ENCODE measurements around the gene SEC23IP.

Gene SEC23IP

GRCh38 chr10:119860866-119861607 lies 31.5 kb upstream of the SEC23IP start:
- H3K36me3 ChIP-seq (ENCODE audit: control insufficient read depth in 2 of 2, insufficient read depth in 1 of 2, low read length in 2 of 2): peaks cover 28 to 41% of the 10 kb centered on the region in 2 experiments
- H3K27ac ChIP-seq (ENCODE audit: extremely low read depth, low read depth, low read length): no peak overlapping the region
- H3K4me1 ChIP-seq (ENCODE audit: control insufficient read depth, insufficient read depth, low read length): peaks cover 14% of the 10 kb centered on the region
- ChIA-PET CTCF (interaction anchor here (0.5 to 6.8 kb wide), 7 partner anchors 10 to 327 kb away, joined by 3 to 119 read pairs (median 3); no protein-coding TSS in a partner anchor), POLR2A (interaction anchor here (0.6 to 3.4 kb wide), 2 partner anchors 11 to 31 kb away, joined by 3 to 17 read pairs; partner anchors contain the start of genes MCMBP and SEC23IP)
- no peak overlapping the region for H3K4me3 ChIP-seq (ENCODE audit: low read depth, low read length)
- no peaks in the 10 kb centered on the region for H3K9me3 ChIP-seq (ENCODE audit: control insufficient read depth, insufficient read depth, low read depth, low read length)
- TF ChIP-seq SCRT1 (tag by site-specific recombination; IDR thresholded peaks at IDR 0.05; ENCODE audit: borderline replicate concordance) (peak; percentile 11; the same call in 1 of the 2 replicates), ZNF571 (tag by site-specific recombination; IDR thresholded peaks at IDR 0.05) (no peak)

GRCh38 chr10:119862524-119862923 lies 30.0 kb upstream of the SEC23IP start:
- CTCF ChIA-PET: interaction anchor here (0.7 to 6.8 kb wide), 2 partner anchors 94 to 110 kb away, joined by 3 to 119 read pairs; no protein-coding TSS in a partner anchor
- TF ChIP-seq ZNF664 (tag by site-specific recombination; IDR thresholded peaks at IDR 0.05): no peak
- no peak for TF ChIP-seq ZNF843 (tag by site-specific recombination; IDR thresholded peaks at IDR 0.05)
- no peak for TF ChIP-seq ZNF354C (tag by site-specific recombination; IDR thresholded peaks at IDR 0.05; ENCODE audit: borderline replicate concordance, low read depth)
- TF ChIP-seq ZNF530 (tag by site-specific recombination; IDR thresholded peaks at IDR 0.05; ENCODE audit: low read depth): no peak
- TF ChIP-seq GLI4 (tag by site-specific recombination; IDR thresholded peaks at IDR 0.05): no peak
- no peak for TF ChIP-seq KLF16 (tag by site-specific recombination; IDR thresholded peaks at IDR 0.05)
- TF ChIP-seq ZNF558 (tag by site-specific recombination; IDR thresholded peaks at IDR 0.05): no peak
- TF ChIP-seq PRDM6 (tag by site-specific recombination; IDR thresholded peaks at IDR 0.05): no peak
- no peak for TF ChIP-seq ZNF513 (tag by site-specific recombination; IDR thresholded peaks at IDR 0.05)
- no peak for TF ChIP-seq ZNF510 (tag by site-specific recombination; IDR thresholded peaks at IDR 0.05; ENCODE audit: insufficient replicate concordance)
- TF ChIP-seq AEBP2 (tag by site-specific recombination; IDR thresholded peaks at IDR 0.05; ENCODE audit: borderline replicate concordance): no peak
- TF ChIP-seq ZNF791 (tag by site-specific recombination; IDR thresholded peaks at IDR 0.05): no peak
- no peak for TF ChIP-seq ZNF112 (tag by site-specific recombination; IDR thresholded peaks at IDR 0.05)
- POLR2A ChIA-PET: interaction anchor here (2.0 to 3.4 kb wide), 2 partner anchors 9 to 10 kb away, joined by 6 to 17 read pairs; partner anchors contain the start of gene MCMBP
- H3K4me3 ChIP-seq (ENCODE audit: low read depth, low read length): no peak overlapping the region
- no peaks in the 10 kb centered on the region for H3K9me3 ChIP-seq (ENCODE audit: control insufficient read depth, insufficient read depth, low read depth, low read length)
- no peak overlapping the region for H3K27ac ChIP-seq (ENCODE audit: extremely low read depth, low read depth, low read length)
- peaks cover 15 to 27% of the 10 kb centered on the region in 2 experiments for H3K36me3 ChIP-seq (ENCODE audit: control insufficient read depth in 2 of 2, insufficient read depth in 1 of 2, low read length in 2 of 2)
- peaks cover 14% of the 10 kb centered on the region for H3K4me1 ChIP-seq (ENCODE audit: control insufficient read depth, insufficient read depth, low read length)
